ENCODE data around the gene NCKAP5L. TPM values are rescaled to one million over a fixed set of nuclear protein-coding genes. Genes with fewer than 3 reads are reported as not detected.

Gene NCKAP5L
- polyA plus RNA-seq, 3 donors, result 3.7 to 14.9 (median 6.8) TPM

DNA sequence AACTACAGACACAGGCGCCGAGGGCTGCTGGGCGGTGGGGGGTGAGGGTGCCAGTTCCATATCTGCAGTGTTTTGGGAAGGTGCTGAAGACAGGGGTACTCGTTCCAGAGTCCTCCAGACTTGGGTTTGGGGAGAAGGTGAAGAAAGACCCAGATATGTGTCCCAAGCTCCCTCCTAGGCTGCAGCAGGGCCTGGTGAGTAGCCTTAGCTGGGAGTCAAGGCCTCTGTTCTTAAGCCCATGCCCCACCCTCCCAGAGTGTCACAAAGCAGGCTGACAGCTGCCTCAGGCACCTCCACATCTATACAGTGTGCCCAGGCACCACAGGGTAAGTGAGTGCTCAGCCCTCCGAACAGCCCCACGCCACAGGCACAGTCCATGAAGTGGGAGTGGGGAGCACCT lies 4.3 kb downstream of the NCKAP5L start:
- H3K79me2 ChIP-seq (ENCODE audit: insufficient read depth, low read length), result peaks cover 26% of the 10 kb centered on the region
- Mint-ChIP-seq H3K9me3 (no peaks in the 10 kb centered on the region), H3K36me3 (peaks cover 9 to 30% of the 10 kb centered on the region in 2 donors), H3K4me3 (peak overlapping the region in 1 of 2 donors; percentile 39), H3K27ac (peak overlapping the region; percentile 97 to 100 (median 100)), H3K4me1 (peaks cover 78% of the 10 kb centered on the region), H3K27me3 (ENCODE audit: low read depth in 3 of 3) (peaks cover 0 to 2% (median 2%) of the 10 kb centered on the region in 3 donors)
- intact Hi-C loops (cut with micrococcal nuclease), result no loop called here
- peaks cover 39% of the 10 kb centered on the region for H4K20me1 ChIP-seq (ENCODE audit: insufficient read depth, low read length)
- no peaks in the 10 kb centered on the region for H3K9me3 ChIP-seq (replicated peaks in 1 of 2; ENCODE audit: control insufficient read depth in 1 of 2, insufficient read depth in 1 of 2, low read length in 2 of 2)
- peak overlapping the region; percentile 88 for H3K9ac ChIP-seq (ENCODE audit: insufficient read depth, low read length, poor library complexity, severe bottlenecking)
- WGBS (ENCODE audit: insufficient coverage), result no CpG with 5 or more reads among the region's 6 CpGs
- TF ChIP-seq, protein P1, sequence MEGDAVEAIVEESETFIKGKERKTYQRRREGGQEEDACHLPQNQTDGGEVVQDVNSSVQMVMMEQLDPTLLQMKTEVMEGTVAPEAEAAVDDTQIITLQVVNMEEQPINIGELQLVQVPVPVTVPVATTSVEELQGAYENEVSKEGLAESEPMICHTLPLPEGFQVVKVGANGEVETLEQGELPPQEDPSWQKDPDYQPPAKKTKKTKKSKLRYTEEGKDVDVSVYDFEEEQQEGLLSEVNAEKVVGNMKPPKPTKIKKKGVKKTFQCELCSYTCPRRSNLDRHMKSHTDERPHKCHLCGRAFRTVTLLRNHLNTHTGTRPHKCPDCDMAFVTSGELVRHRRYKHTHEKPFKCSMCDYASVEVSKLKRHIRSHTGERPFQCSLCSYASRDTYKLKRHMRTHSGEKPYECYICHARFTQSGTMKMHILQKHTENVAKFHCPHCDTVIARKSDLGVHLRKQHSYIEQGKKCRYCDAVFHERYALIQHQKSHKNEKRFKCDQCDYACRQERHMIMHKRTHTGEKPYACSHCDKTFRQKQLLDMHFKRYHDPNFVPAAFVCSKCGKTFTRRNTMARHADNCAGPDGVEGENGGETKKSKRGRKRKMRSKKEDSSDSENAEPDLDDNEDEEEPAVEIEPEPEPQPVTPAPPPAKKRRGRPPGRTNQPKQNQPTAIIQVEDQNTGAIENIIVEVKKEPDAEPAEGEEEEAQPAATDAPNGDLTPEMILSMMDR (IDR thresholded peaks at IDR 0.05), result no peak
- DNase-seq, result no peak
- H3K4me1 ChIP-seq (ENCODE audit: control insufficient read depth in 1 of 2, insufficient read depth in 2 of 2, low read length in 2 of 2), result peaks cover 75 to 85% of the 10 kb centered on the region in 2 donors
- no peak overlapping the region for H2AFZ ChIP-seq (ENCODE audit: insufficient read depth, low read depth, low read length, poor library complexity, severe bottlenecking)
- peaks cover 2 to 12% of the 10 kb centered on the region in 2 donors for H3K36me3 ChIP-seq (replicated peaks in 1 of 2; ENCODE audit: control insufficient read depth in 1 of 2, insufficient read depth in 2 of 2, low read length in 2 of 2)
- H3K4me2 ChIP-seq (replicated peaks; ENCODE audit: extremely low read depth, low read length, poor library complexity, severe bottlenecking), result peak overlapping the region; percentile 98
- H3K27me3 ChIP-seq (ENCODE audit: control insufficient read depth in 2 of 2, insufficient read depth in 2 of 2, low read length in 2 of 2), result no peaks in the 10 kb centered on the region
- peak overlapping the region; percentile 92 to 100 for H3K27ac ChIP-seq (ENCODE audit: low read depth in 1 of 2, low read length in 2 of 2)
- peak overlapping the region in 1 of 3 experiments; percentile 95 for H3K4me3 ChIP-seq (replicated peaks in 1 of 3; ENCODE audit: low read depth in 2 of 3, low read length in 3 of 3)

DNA sequence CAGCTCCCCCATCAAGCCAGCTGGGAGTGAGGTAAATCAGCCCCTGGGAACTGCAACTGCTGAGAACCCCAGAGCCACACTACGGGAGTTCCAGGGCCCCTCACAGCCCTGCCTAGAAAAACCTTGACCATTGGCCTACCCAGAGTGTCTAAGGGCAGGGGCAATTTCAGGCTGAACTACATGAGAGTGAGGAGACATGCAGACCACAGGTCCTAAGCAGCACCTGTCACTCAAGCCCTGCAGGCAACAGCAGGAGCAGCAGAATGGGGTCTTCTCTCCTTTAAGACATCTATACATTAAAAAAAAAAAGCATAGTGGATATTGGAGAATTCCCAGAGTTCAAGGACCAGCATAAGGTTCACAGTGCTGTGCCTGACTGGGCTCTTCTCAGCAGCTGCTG lies 4.9 kb downstream of the NCKAP5L start:
- Histone ChIP-seq H3K79me2 (ENCODE audit: insufficient read depth, low read length) (peaks cover 26% of the 10 kb centered on the region), H2AFZ (ENCODE audit: insufficient read depth, low read depth, low read length, poor library complexity, severe bottlenecking) (no peak overlapping the region), H3K36me3 (replicated peaks in 1 of 2; ENCODE audit: control insufficient read depth in 1 of 2, insufficient read depth in 2 of 2, low read length in 2 of 2) (peaks cover 2 to 12% of the 10 kb centered on the region in 2 donors), H4K20me1 (ENCODE audit: insufficient read depth, low read length) (peaks cover 39% of the 10 kb centered on the region), H3K4me1 (ENCODE audit: control insufficient read depth in 1 of 2, insufficient read depth in 2 of 2, low read length in 2 of 2) (peaks cover 70 to 80% of the 10 kb centered on the region in 2 donors), H3K4me2 (replicated peaks; ENCODE audit: extremely low read depth, low read length, poor library complexity, severe bottlenecking) (no peak overlapping the region), H3K27ac (ENCODE audit: low read depth in 1 of 2, low read length in 2 of 2) (peak overlapping the region in 1 of 2 donors; percentile 100), H3K9me3 (replicated peaks in 1 of 2; ENCODE audit: control insufficient read depth in 1 of 2, insufficient read depth in 1 of 2, low read length in 2 of 2) (no peaks in the 10 kb centered on the region), H3K9ac (ENCODE audit: insufficient read depth, low read length, poor library complexity, severe bottlenecking) (no peak overlapping the region), H3K27me3 (ENCODE audit: control insufficient read depth in 2 of 2, insufficient read depth in 2 of 2, low read length in 2 of 2) (no peaks in the 10 kb centered on the region), H3K4me3 (replicated peaks in 1 of 3; ENCODE audit: low read depth in 2 of 3, low read length in 3 of 3) (no peak overlapping the region)
- 100% methylated on average over 1 of the region's 1 CpG for WGBS (ENCODE audit: insufficient coverage)
- no peaks in the 10 kb centered on the region for H3K9me3 Mint-ChIP-seq
- H3K36me3 Mint-ChIP-seq, result peaks cover 11 to 30% of the 10 kb centered on the region in 2 donors
- H3K27ac Mint-ChIP-seq, result peak overlapping the region; percentile 14 to 100 (median 100)
- intact Hi-C loops (cut with micrococcal nuclease), result no loop called here
- no peak overlapping the region for H3K4me3 Mint-ChIP-seq
- DNase-seq, result no peak
- H3K27me3 Mint-ChIP-seq (ENCODE audit: low read depth in 3 of 3), result peaks cover 0 to 2% (median 0%) of the 10 kb centered on the region in 3 donors
- TF ChIP-seq, protein P1 (IDR thresholded peaks at IDR 0.05), result no peak
- peaks cover 74% of the 10 kb centered on the region for H3K4me1 Mint-ChIP-seq

Measured in CD14-positive monocyte (primary cell).